ENCODE measurements around the gene AZGP1.
"Not testable (repeated sequence)": the region's sequence is repeated elsewhere in the genome, so short reads cannot be mapped to it uniquely, and the experiment has no call there.

AZGP1 gene

GRCh38 chr7:99997545-99998137, 21.8 kb upstream of the AZGP1 start:
- peak; percentile 54 for DNase-seq (ENCODE audit: low spot score)

- no peak for DNase-seq (ENCODE audit: low spot score)
Measured at GRCh38 chr7:99996755-99997544, 21.1 kb upstream of the AZGP1 start.

GRCh38 chr7:99994819-99995218, 19.0 kb upstream of the AZGP1 start:
- no peak for DNase-seq (ENCODE audit: low spot score)

- no peak for DNase-seq (ENCODE audit: low spot score)
Measured at GRCh38 chr7:99992330-99993038, 16.7 kb upstream of the AZGP1 start.

- DNase-seq (ENCODE audit: low spot score) = not testable (repeated sequence)
Measured at GRCh38 chr7:99991543-99991942, 15.7 kb upstream of the AZGP1 start.

GRCh38 chr7:99990460-99990852, 14.6 kb upstream of the AZGP1 start:
- no peak for DNase-seq (ENCODE audit: low spot score)

- DNase-seq (ENCODE audit: low spot score) = no peak
Measured at GRCh38 chr7:99987846-99988245, 12.0 kb upstream of the AZGP1 start.

- not testable (repeated sequence) for DNase-seq (ENCODE audit: low spot score)
Measured at GRCh38 chr7:99987306-99987705, 11.5 kb upstream of the AZGP1 start.

GRCh38 chr7:99984593-99984992, 8.8 kb upstream of the AZGP1 start:
- no peak for DNase-seq (ENCODE audit: low spot score)

- not testable (repeated sequence) for DNase-seq (ENCODE audit: low spot score)
Measured at GRCh38 chr7:99981066-99981465, 5.2 kb upstream of the AZGP1 start.

- not testable (repeated sequence) for DNase-seq (ENCODE audit: low spot score)
Measured at GRCh38 chr7:99980448-99980872, 4.6 kb upstream of the AZGP1 start.

GRCh38 chr7:99979814-99980225, 4.0 kb upstream of the AZGP1 start:
- DNase-seq (ENCODE audit: low spot score) = not testable (repeated sequence)

GRCh38 chr7:99976626-99977025, 795 bp upstream of the AZGP1 start:
- no peak for DNase-seq (ENCODE audit: low spot score)

GRCh38 chr7:99974681-99975080, 1.1 kb downstream of the AZGP1 start:
- DNase-seq (ENCODE audit: low spot score) = no peak

GRCh38 chr7:99973817-99974216, 2.0 kb downstream of the AZGP1 start:
- DNase-seq (ENCODE audit: low spot score) = not testable (repeated sequence)

- no peak for DNase-seq (ENCODE audit: low spot score)
Measured at GRCh38 chr7:99971242-99971641, 4.6 kb downstream of the AZGP1 start.

- not testable (repeated sequence) for DNase-seq (ENCODE audit: low spot score)
Measured at GRCh38 chr7:99969813-99970212, 6.0 kb downstream of the AZGP1 start.

GRCh38 chr7:99969298-99969697, 6.5 kb downstream of the AZGP1 start:
- no peak for DNase-seq (ENCODE audit: low spot score)

- DNase-seq (ENCODE audit: low spot score) = no peak
Measured at GRCh38 chr7:99958564-99959227, 17.1 kb downstream of the AZGP1 start.

- no peak for DNase-seq (ENCODE audit: low spot score)
Measured at GRCh38 chr7:99955247-99955646, 20.6 kb downstream of the AZGP1 start.

GRCh38 chr7:99954643-99955042, 21.2 kb downstream of the AZGP1 start:
- not testable (repeated sequence) for DNase-seq (ENCODE audit: low spot score)

- DNase-seq (ENCODE audit: low spot score) = no peak
Measured at GRCh38 chr7:99953649-99954048, 22.2 kb downstream of the AZGP1 start.

Data from putamen (tissue), 1 donor.